GM18526 (cell line): ENCODE measurements around the gene CHCHD6.

Experiments
- POLR2A ChIP-seq: IDR thresholded peaks from 3 replicates; pipeline ENCODE4 v1.6.1; 2011; ENCODE audit not compliant: insufficient read length; ENCODE audit errors: extremely low read depth

The CHCHD6 gene

GRCh38 chr3:126715432-126715831, 11.4 kb downstream of the CHCHD6 start:
- no peak for TF ChIP-seq POLR2A

DNA sequence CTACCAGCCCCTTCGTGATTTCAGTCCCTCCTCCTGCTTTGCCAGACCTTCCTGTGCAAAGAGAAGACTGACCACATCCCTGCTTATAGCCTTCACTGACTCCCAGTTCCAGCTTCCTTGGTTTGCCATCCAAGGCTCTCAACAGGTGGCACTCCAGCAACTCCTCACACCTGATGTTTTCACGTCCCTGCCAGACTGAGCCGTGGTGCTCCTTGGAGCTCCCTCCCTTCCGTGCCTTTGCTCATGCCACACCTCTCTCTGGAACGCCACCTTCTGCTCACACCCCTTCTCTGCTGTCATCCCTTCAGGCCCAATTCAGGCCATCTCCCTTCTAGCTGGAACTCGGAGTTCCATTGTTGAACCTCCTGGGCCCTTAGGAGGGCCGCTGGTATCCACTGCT, 12.0 kb downstream of the CHCHD6 start:
- TF ChIP-seq POLR2A, result no peak

DNA sequence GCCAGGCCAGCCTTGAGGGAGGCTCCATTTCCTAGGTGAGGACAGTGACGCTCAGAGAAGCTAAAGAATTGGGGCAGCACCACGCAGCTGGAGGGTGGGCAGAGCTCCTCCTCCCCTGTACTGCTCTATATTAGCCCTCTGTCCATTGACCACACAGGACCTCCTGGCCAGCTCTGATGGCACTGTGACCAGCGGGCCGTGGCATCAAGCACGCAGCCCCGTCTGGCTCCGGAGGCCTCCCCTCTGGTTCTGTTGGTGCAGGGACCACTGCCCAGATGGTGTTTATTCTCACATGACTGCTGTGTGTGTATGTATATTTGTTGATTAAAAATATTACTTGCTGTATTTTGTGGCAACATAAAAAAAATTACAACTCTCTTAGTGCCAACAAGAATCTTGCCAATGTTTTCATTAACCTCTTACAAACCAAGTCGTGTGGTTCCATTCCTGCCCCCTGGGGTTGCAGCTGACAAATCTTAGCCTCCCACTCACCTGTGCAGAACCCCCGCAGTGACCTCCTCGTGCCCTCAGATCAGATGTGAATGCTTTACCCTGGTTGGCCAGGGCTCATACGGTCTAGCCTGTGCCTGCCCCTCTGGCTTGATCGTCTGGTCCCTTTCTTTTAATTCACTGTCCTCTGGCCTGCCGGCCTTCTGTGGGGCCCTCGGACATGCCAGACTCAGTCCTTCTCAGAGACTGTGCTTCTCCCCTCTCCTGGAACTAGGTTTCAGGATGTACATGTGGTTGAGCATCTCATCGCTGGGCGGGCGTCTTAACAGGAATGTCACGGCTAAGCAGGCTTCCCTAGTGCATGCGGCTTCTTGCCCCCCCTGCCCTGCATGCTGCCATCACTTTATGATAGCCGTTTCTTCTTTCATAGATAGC, 14.8 kb downstream of the CHCHD6 start:
- TF ChIP-seq POLR2A, result no peak

- TF ChIP-seq POLR2A, result no peak
Measured at GRCh38 chr3:126720596-126720995, 16.6 kb downstream of the CHCHD6 start.

DNA sequence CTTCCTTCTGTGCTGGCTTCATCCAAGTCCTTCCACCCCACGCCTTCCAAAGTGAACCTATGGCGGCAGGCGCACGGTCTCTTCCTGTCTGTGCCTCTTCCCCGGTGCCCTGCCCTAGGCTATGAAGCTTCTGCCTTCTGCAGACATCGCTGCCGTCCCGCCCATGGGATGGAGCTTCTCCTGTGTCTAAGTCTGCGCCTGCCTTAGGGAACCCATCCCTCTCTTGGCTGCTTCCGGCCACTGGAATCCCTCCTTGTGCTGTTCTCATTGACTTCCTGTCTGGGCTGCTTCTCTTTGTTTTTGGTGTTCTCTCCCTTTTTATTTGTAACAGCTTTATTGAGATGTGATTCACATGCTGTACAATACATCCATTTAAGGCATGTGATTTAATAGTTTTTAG, 17.2 kb downstream of the CHCHD6 start:
- TF ChIP-seq POLR2A, result no peak

DNA sequence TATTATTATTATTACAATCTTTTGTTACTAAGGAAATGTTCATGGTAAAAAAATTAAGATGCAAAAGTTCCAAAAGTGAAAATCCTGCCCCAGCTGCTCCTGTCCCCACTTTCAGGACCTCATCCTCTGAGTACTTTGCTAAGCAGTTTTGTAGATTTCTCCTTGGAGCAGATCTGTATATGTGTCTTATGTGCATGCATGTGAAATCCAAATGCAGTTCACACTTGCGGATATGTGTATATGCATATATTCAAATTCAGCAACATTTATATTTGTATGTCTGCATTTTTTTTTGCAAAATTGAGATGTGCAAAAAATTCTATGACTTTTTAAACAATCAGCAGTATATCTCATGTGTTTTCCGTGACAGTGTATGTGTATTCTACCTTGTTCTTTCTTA, 19.2 kb downstream of the CHCHD6 start:
- no peak for TF ChIP-seq POLR2A

- TF ChIP-seq POLR2A, result no peak
Measured at GRCh38 chr3:126723801-126724200, 19.8 kb downstream of the CHCHD6 start.

DNA sequence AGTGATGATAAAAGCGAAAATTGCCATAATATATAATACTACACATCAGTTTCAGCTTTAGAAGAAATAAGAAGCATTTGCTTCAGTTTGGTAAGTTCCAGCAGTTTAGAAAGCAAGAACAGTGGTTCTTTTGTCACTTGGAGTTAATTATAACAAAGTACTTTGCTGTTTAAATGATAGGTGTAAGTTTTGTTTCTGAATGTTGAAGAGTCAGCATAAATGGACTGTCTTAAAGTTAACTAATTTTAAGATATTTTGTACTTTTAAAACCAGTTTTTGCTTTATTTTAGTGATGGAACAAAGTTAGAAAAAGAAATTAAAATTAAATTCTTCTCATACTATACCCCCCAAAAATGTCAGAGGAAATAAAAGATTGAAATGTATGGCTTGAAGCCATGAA, 24.6 kb downstream of the CHCHD6 start:
- no peak for TF ChIP-seq POLR2A

- TF ChIP-seq POLR2A, result no peak
Measured at GRCh38 chr3:126730376-126730775, 26.3 kb downstream of the CHCHD6 start.

GRCh38 chr3:126731044-126731443, 27.0 kb downstream of the CHCHD6 start:
- TF ChIP-seq POLR2A, result no peak

GRCh38 chr3:126732281-126733060, 28.4 kb downstream of the CHCHD6 start:
- TF ChIP-seq POLR2A, result no peak

DNA sequence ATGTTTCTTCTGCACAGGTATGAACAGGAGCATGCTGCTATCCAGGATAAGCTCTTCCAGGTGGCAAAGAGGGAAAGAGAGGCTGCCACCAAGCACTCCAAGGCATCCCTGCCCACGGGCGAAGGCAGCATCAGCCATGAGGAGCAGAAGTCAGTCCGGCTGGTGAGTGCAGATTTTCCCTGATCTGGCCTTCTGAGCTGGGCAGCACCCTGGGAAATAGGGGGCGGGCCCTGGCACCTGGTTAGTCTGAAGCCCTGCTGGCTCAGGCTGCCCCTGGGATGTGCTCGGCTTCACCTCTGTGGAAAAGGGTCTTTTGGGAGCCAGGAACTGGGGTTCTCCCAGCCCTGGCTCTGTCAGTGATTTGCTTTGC, 29.0 kb downstream of the CHCHD6 start:
- TF ChIP-seq POLR2A, result no peak

DNA sequence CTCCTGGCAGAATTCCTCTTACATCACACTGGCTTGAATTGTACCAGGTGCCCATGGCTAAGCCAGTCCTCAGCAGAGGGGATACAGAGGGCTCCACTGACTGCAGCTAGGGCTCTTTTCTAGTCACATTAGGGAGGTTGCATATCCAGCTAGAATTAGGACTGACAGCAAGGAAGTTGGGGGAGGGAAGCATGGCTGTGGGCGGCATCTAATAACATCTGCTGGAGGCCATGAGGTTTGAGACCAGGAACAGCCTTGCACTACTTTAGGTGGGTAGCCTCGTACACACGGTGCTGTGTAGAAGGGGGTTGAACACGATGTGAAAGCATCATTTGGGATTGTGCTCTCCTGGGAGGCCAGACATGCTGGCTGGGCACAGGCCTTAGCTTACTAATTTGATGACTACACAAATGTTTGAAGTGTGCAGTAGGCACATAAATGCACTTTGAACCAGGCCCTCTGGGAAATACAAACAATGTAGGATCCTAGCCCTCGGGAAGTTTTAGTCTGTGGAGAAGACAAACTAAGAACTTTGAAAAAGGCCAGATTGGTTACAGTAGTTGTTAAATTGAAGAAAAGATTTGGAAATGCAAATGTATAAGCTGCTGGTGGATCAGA, 30.2 kb downstream of the CHCHD6 start:
- TF ChIP-seq POLR2A, result no peak

DNA sequence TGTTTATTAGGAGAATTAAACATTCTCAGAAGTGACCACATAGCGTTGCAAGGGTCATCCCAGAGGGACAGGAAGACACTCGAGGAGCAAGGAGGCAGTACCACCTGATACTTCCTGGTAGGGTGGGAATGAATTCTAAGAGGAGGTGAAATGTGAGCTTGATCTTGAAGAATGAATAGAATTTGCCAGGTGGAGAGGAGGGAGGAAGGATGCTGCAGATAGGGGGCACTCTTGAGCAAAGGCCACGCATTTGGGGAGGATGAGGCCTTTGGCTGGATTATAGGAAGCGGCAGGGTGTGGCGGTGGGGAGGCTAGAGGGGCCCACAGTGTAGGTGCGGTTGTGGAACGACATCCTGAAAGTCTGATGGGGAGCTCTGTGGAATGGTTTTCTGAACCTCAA, 33.5 kb downstream of the CHCHD6 start:
- no peak for TF ChIP-seq POLR2A

GRCh38 chr3:126742057-126742456, 38.0 kb downstream of the CHCHD6 start:
- TF ChIP-seq POLR2A, result no peak

DNA sequence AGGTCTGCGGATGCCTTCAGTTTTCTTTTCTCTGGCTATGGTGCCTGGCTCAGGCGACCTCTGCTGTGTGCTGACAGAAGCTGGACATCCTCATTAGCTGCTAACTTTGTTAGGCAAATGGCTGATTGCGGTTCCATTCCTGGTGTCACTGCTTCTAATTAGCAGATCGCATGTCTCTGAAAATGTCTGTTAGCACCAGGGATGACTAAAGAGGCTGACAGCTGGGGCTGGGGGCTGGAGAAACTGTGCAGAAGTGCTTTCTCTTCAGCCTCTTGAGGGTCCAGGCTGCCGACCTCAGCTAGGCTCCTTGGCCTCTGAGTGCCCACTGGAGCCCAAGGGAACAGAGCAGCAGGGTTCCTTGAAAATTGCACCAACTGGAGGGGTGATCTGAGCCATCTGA, 39.3 kb downstream of the CHCHD6 start:
- TF ChIP-seq POLR2A, result no peak
